Stimulated activated CD4-positive, alpha-beta T cell treated with anti-CD3 and anti-CD28 coated beads, Interleukin-4, amount 100 ng/mL, for 24 hours (primary cell): ENCODE measurements around the gene CLDN19.
"Not testable (repeated sequence)": the region's sequence is repeated elsewhere in the genome, so short reads cannot be mapped to it uniquely, and the experiment has no call there.

ENCODE experiments used
- DNase-seq: peaks from one replicate; pipeline ENCODE4 v3.0.0-alpha.2; 2020

Gene CLDN19

DNA sequence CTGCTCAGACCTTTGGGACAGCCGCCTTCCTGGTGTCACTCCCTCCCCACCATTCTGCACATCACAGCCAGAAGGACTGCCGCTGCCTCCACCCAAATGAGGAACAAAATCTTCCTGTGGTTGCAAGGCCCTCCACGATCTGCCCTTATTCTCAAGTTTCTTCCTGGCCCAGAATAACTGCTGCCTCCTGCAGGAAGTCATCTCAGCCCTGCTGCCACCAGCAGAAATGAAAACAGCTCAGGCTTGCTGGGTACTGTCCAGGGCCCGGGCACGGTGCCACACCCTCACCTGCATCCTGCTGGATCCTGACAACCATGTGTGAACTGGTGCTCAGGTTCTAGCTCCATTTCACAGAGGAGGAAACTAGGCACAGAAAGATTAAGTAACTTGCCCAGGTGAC is 2.8 kb downstream of the CLDN19 start:
- DNase-seq = no peak

- DNase-seq = no peak
Observed at GRCh38 chr1:42736571-42737200, 3.4 kb downstream of the CLDN19 start.

GRCh38 chr1:42736152-42736551 is 3.9 kb downstream of the CLDN19 start:
- no peak for DNase-seq

DNA sequence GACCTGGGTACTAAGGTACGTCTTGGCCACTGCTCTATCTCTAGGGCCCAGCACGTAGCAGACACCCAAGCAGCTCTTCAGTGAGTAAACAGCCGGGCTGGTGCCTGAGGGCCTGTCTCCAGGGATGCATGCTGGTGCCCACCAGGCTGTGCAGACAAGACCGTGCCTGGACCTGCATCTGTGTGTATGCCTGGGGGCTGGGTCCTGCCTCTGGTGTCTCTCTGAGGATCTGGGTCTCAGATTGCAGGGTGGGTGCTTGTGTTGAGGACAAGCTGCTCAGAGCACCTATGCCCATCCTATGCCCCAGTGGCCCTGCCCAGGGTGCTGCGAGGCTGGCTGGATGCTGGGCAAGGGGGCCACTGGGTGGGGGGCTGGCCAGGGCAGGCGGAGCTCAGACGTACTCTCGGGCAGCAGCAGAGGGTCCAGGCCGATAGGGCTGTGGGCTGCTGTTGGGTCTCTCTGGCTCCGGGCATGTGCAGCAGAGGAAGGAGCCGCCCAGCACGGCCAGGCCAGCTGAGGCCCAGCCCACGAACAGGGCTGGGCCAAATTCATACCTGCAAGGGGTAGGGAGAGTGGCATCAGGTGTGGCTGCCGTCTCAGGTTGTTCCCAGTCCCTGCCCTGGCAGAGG is 4.4 kb downstream of the CLDN19 start:
- DNase-seq = no peak

- no peak for DNase-seq
Observed at GRCh38 chr1:42735056-42735455, 5.0 kb downstream of the CLDN19 start.

- DNase-seq = no peak
Observed at GRCh38 chr1:42734201-42735035, 5.6 kb downstream of the CLDN19 start.

GRCh38 chr1:42733415-42734200 is 6.4 kb downstream of the CLDN19 start:
- no peak for DNase-seq

- DNase-seq = no peak
Observed at GRCh38 chr1:42732126-42732680, 7.8 kb downstream of the CLDN19 start.

DNA sequence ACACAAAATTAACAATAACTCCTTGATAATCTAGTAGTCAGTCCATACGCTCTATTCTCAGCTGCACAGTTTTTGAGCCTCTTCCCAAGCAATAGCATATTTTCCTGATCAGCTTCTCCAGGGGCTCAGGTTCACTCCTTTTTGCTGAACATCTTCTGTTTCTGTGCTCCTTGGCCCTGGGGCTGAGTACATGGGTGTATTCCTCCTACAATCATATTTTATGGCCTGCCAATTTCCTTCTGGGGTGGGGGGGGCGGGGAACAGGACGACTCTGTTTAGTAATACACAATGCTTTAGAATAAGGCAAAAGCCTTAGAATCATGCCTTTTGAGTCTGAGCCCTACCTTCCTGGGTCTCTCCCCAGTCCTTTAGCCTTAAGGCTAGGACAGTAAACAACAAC is 8.5 kb downstream of the CLDN19 start:
- DNase-seq = no peak

DNA sequence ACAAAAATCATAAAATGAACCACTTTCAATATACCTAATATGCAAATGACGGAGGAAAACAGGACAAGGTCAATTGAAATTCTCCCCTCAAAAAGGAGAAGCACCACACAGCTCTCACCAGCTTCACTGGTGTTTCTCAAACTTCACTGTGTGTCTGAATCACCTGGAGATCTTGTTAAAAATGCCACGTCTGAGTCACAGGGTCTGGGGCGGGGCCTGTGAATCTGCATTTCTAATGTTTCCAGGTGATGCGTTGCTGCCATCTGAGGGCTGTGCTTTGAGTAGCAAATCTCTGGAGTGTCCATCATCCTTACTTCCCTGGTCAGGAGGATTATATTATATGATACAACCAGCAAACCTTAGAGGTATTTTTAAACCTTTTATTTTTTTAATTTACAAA is 9.0 kb downstream of the CLDN19 start:
- peak; percentile 62 for DNase-seq

GRCh38 chr1:42730002-42730401 is 10.0 kb downstream of the CLDN19 start:
- no peak for DNase-seq

- not testable (repeated sequence) for DNase-seq
Observed at GRCh38 chr1:42725820-42726219, 14.2 kb downstream of the CLDN19 start.

DNA sequence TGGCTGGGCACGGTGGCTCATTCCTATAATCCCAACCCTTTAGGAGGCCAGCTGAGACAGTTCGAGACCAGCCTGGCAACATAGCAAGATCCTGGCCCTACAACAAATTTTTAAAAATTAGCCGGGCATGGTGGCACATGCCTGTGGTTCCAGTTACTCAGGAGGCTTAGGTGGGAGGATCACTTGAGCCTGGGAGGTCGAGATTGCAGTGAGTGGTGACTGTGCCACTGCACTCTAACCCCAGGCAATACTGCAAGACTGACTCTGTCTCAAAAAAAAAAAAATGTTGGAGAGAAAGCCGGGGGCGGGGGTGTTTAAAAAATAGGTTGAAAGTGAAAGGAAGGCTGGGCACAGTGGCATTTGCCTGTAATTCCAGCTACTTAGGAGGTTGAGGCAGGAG is 16.5 kb downstream of the CLDN19 start:
- no peak for DNase-seq

DNA sequence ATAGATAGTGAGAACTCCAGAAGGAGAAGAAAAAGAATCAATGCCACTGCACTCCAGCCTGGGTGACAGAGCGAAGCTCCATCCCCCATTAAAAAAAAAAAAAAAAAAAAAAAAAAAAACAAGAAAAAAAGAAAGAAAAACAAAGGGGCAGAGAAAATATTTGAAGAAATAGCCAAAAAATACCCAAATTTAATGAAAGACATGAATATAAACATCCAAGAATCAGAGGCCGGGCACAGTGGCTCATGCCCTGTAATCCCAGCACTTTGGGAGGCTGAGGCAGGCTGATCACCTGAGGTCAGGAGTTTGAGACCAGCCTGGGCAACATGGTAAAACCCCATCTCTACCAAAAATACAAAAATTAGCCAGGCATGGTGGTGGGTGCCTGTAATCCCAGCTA is 17.6 kb downstream of the CLDN19 start:
- not testable (repeated sequence) for DNase-seq

- DNase-seq = no peak
Observed at GRCh38 chr1:42721926-42722325, 18.1 kb downstream of the CLDN19 start.

DNA sequence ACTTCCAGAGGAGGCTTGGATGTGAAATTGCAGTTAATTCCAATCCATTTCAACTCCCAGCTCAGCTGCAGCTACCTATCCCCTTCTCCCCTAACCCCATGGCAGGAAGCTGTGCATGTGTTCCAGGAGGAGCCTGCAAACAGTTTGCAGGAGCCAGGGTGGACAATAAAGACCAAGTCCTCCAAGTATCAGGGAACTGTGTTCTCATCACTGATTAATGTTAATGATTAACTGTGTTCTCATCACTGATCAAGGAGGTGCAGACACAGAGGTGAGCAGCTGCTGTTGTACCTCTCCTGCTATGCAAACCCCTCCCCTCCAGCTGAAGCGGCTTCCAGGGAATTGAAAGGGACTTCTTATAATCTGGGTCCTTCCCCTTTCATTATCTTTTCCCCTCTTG is 19.2 kb downstream of the CLDN19 start:
- no peak for DNase-seq

DNA sequence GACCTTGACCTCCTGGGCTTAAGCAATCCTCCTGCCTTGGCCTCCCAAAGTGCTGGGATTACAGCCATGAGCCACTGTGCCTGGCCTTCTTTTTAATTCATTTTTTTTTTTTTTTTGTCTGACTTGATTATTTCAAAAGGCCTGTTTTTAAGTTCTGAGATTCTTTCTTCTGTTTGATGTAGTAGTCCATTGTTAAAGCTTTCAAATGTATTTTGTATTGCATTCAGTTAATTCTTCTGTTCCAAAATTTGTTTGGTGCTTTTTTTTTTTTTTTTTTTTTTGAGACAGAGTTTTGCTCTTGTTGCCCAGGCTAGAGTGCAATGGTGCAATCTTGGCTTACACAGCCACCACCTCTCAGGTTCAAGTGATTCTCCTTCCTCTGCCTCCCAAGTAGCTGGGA is 25.6 kb downstream of the CLDN19 start:
- not testable (repeated sequence) for DNase-seq

- no peak for DNase-seq
Observed at GRCh38 chr1:42713293-42713692, 26.7 kb downstream of the CLDN19 start.

GRCh38 chr1:42712808-42713207 is 27.2 kb downstream of the CLDN19 start:
- not testable (repeated sequence) for DNase-seq

DNA sequence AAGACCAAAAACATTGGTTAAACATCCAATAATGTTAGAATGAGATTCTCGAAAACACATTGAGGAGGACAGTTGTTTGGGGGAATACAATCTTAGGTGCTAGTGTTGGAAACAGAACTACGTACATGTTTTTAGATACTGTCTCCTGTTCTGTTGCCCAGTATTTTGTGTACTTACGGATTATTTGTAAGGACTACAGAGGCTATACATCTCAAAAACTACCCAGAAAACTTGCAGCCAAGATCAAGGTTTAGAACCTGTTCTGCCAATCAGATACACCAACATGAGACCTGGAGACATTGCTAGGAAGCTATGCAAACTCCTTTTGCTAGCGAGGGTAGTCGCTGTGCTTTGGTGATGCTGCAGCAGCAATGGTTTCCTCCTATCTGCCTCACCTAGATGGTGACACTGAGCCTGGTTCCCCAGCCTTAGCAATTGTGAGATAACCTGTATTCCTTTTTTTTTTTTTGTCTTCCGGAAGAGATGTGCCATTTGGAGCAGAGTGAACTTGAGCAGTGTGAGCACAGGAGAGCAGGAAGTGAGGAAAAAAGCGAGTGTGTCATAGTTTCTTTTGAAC is 36.1 kb downstream of the CLDN19 start:
- no peak for DNase-seq

- no peak for DNase-seq
Observed at GRCh38 chr1:42700006-42700405, 40.0 kb downstream of the CLDN19 start.

DNA sequence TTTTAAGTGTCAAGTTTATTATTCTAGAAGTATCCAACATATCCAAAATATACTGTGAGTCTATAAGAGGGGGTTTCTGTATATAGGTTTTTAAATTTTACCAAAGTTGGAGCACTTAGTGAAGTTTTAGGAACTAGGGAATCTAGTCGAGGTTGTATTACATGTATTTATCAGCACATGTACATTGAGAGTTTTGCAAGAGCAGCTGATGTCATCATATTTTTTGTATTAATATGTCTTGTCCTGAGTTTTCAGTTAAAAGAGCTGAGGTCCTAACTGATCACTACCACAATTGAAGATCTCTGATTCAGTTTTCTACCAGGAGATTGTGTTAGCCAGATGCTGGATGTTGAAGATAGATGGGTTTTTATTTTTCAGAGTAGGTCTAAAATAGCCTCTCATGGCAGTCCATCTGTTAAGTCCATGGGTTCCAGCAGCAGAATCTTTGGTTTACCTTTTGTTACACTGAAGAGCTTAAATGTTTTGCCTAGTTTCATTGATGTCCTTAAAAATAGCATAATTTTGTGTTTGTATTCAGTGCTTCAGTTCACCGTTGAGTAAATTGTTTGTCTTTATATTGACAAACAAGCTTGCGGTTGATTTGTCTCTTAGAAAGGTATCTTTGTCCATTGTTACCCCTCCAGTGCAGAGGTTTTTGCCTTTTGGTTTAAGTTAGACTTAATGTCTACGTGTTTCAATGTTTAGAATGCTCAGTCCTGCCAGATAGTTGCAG is 41.8 kb downstream of the CLDN19 start:
- DNase-seq = no peak
